ENCODE results near the gene CLK4.

CLK4 gene

GRCh38 chr5:178630475-178630930, 3.7 kb upstream of the CLK4 start:
- H3K27ac Mint-ChIP-seq (ENCODE audit: low read depth), result no peak overlapping the region
- peaks cover 9% of the 10 kb centered on the region for H3K4me1 Mint-ChIP-seq
- H3K4me3 Mint-ChIP-seq, result no peak overlapping the region
- H3K36me3 Mint-ChIP-seq (ENCODE audit: insufficient read depth), result peaks cover 12% of the 10 kb centered on the region
- no peak for DNase-seq (ENCODE audit: low spot score in 2 of 2)
- ATAC-seq (replicated peaks; ENCODE audit: extremely low read depth, poor library complexity, severe bottlenecking), result no peak
- H3K27me3 Mint-ChIP-seq, result peaks cover 33% of the 10 kb centered on the region
- H3K9me3 Mint-ChIP-seq, result no peaks in the 10 kb centered on the region

DNA sequence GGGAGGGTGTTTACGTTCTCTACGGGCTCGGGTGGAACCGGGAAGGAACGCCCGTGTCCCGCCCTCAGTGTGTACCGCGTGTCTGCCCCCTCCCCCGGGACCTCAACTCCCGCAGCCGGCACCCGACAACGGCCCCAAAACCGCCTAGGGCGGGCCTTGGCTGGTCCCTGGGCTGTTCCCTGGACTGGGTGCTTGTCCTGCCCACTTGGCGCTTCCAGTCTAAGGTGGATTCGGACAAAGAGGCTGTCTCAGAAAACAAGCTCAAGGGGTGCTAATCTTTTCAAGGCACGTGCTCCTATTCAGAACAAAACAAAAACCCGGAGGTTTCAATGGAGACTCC, 379 bp upstream of the CLK4 start:
- DNase-seq (ENCODE audit: low spot score in 2 of 2), result no peak
- peak overlapping the region; percentile 98 for H3K4me3 Mint-ChIP-seq
- peaks cover 37% of the 10 kb centered on the region for H3K4me1 Mint-ChIP-seq
- H3K9me3 Mint-ChIP-seq, result no peaks in the 10 kb centered on the region
- peak overlapping the region; percentile 100 for H3K27ac Mint-ChIP-seq (ENCODE audit: low read depth)
- no peak for ATAC-seq (replicated peaks; ENCODE audit: extremely low read depth, poor library complexity, severe bottlenecking)
- H3K27me3 Mint-ChIP-seq, result peaks cover under 1% of the 10 kb centered on the region
- H3K36me3 Mint-ChIP-seq (ENCODE audit: insufficient read depth), result peaks cover 19% of the 10 kb centered on the region

GRCh38 chr5:178625679-178626483, 969 bp downstream of the CLK4 start:
- ATAC-seq (replicated peaks; ENCODE audit: extremely low read depth, poor library complexity, severe bottlenecking) (peak; percentile 11), DNase-seq (ENCODE audit: low spot score in 2 of 2) (no peak)
- no peaks in the 10 kb centered on the region for H3K27me3 Mint-ChIP-seq
- H3K36me3 Mint-ChIP-seq (ENCODE audit: insufficient read depth), result peaks cover 27% of the 10 kb centered on the region
- H3K27ac Mint-ChIP-seq (ENCODE audit: low read depth), result peak overlapping the region; percentile 100
- no peaks in the 10 kb centered on the region for H3K9me3 Mint-ChIP-seq
- H3K4me3 Mint-ChIP-seq, result peak overlapping the region; percentile 98
- H3K4me1 Mint-ChIP-seq, result peaks cover 45% of the 10 kb centered on the region

GRCh38 chr5:178624631-178625546, 2.0 kb downstream of the CLK4 start:
- H3K4me3 Mint-ChIP-seq, result peak overlapping the region; percentile 98
- peaks cover 37% of the 10 kb centered on the region for H3K36me3 Mint-ChIP-seq (ENCODE audit: insufficient read depth)
- ATAC-seq (replicated peaks; ENCODE audit: extremely low read depth, poor library complexity, severe bottlenecking) (no peak), DNase-seq (ENCODE audit: low spot score in 2 of 2) (no peak)
- H3K4me1 Mint-ChIP-seq, result peaks cover 55% of the 10 kb centered on the region
- H3K27me3 Mint-ChIP-seq, result no peaks in the 10 kb centered on the region
- H3K9me3 Mint-ChIP-seq, result no peaks in the 10 kb centered on the region
- H3K27ac Mint-ChIP-seq (ENCODE audit: low read depth), result peak overlapping the region; percentile 100

DNA sequence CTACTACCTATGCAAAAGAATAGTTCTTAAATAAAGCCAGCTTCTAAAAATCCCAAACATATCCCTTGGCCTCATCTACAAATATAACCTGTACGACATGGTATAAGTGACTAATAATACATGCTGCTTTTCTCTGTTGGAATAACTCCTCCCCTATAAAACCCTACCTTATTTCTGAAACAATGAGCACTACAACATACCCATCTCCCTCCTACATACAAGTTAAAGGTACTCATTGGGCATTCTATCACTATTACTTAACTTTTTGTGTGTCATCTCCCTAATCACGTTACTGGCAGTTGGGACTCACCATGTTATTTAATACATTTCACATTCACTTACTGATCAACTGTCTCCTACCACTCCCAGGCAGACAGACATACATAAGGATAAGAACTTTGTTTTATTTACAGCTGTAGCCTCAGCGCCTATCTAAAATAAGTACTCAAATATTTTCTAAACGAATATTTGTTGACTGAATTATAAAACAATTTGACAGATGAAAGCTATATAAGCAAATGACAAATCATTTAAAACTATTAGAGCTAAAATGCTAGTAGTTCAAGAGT, 4.1 kb downstream of the CLK4 start:
- ATAC-seq (replicated peaks; ENCODE audit: extremely low read depth, poor library complexity, severe bottlenecking) (no peak), DNase-seq (ENCODE audit: low spot score in 2 of 2) (no peak)
- H3K36me3 Mint-ChIP-seq (ENCODE audit: insufficient read depth), result peaks cover 55% of the 10 kb centered on the region
- H3K4me3 Mint-ChIP-seq, result no peak overlapping the region
- H3K4me1 Mint-ChIP-seq, result peaks cover 69% of the 10 kb centered on the region
- H3K27ac Mint-ChIP-seq (ENCODE audit: low read depth), result no peak overlapping the region
- H3K9me3 Mint-ChIP-seq, result no peaks in the 10 kb centered on the region
- H3K27me3 Mint-ChIP-seq, result no peaks in the 10 kb centered on the region

DNA sequence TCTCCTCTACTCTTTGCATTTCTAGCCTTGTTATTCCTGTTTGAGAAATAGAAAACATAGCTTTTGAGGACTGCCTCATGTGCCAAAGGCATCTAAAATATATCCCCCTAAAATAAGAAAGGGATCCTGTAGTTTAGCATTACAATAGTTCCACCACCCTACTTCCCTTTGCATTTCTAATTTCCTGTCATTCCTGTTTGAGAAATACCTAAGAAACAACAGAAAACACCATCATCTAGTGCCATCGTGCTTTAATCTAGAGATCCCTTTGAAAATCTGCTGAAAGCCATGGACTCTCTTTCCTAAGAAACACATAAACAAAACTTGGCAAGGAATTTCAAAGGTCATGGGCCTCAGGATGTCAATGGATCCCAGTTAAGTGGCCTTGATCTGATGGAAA, 7.5 kb downstream of the CLK4 start:
- Mint-ChIP-seq H3K27me3 (no peaks in the 10 kb centered on the region), H3K4me1 (peaks cover 58% of the 10 kb centered on the region), H3K27ac (ENCODE audit: low read depth) (peak overlapping the region; percentile 61), H3K9me3 (no peaks in the 10 kb centered on the region), H3K4me3 (peak overlapping the region; percentile 2), H3K36me3 (ENCODE audit: insufficient read depth) (peaks cover 75% of the 10 kb centered on the region)
- ATAC-seq (replicated peaks; ENCODE audit: extremely low read depth, poor library complexity, severe bottlenecking) (no peak), DNase-seq (ENCODE audit: low spot score in 2 of 2) (no peak)

GRCh38 chr5:178612299-178612698, 14.6 kb downstream of the CLK4 start:
- no peak overlapping the region for H3K4me3 Mint-ChIP-seq
- peaks cover 81% of the 10 kb centered on the region for H3K36me3 Mint-ChIP-seq (ENCODE audit: insufficient read depth)
- H3K9me3 Mint-ChIP-seq, result no peaks in the 10 kb centered on the region
- H3K4me1 Mint-ChIP-seq, result peaks cover 38% of the 10 kb centered on the region
- no peak for ATAC-seq (replicated peaks; ENCODE audit: extremely low read depth, poor library complexity, severe bottlenecking)
- no peaks in the 10 kb centered on the region for H3K27me3 Mint-ChIP-seq
- no peak for DNase-seq (ENCODE audit: low spot score in 2 of 2)
- H3K27ac Mint-ChIP-seq (ENCODE audit: low read depth), result peak overlapping the region; percentile 9

- no peaks in the 10 kb centered on the region for H3K9me3 Mint-ChIP-seq
- no peak overlapping the region for H3K27ac Mint-ChIP-seq (ENCODE audit: low read depth)
- H3K27me3 Mint-ChIP-seq, result no peaks in the 10 kb centered on the region
- no peak overlapping the region for H3K4me3 Mint-ChIP-seq
- H3K4me1 Mint-ChIP-seq, result peaks cover 20% of the 10 kb centered on the region
- ATAC-seq (replicated peaks; ENCODE audit: extremely low read depth, poor library complexity, severe bottlenecking) (no peak), DNase-seq (ENCODE audit: low spot score in 2 of 2) (no peak)
- H3K36me3 Mint-ChIP-seq (ENCODE audit: insufficient read depth), result peaks cover 78% of the 10 kb centered on the region
These were observed 20.6 kb downstream of the CLK4 start for GRCh38 chr5:178606269-178606668.

DNA sequence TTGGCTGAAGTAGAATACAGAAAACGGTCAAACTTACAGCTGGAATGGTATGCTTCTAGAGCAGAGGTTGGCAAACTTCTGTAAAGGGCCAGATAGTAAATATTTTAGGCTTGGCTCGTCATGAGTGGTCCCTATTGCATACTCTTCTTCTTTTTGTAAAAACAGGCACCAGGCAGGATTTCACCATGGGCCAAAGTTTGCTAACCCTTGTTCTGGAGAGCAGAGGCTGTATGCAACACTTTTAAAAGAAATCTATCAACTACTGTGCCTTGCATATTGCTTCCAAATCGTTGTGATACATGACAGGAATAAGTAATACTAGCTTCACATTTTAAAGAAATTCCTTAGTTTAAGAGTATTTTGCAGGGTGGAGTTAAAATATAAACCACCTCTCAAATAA, 21.1 kb downstream of the CLK4 start:
- DNase-seq (ENCODE audit: low spot score in 2 of 2) (no peak), ATAC-seq (replicated peaks; ENCODE audit: extremely low read depth, poor library complexity, severe bottlenecking) (no peak)
- Mint-ChIP-seq H3K36me3 (ENCODE audit: insufficient read depth) (peaks cover 78% of the 10 kb centered on the region), H3K4me3 (no peak overlapping the region), H3K27me3 (no peaks in the 10 kb centered on the region), H3K27ac (ENCODE audit: low read depth) (no peak overlapping the region), H3K4me1 (peaks cover 16% of the 10 kb centered on the region), H3K9me3 (no peaks in the 10 kb centered on the region)

GRCh38 chr5:178602752-178603151, 24.1 kb downstream of the CLK4 start:
- ATAC-seq (replicated peaks; ENCODE audit: extremely low read depth, poor library complexity, severe bottlenecking) (no peak), DNase-seq (ENCODE audit: low spot score in 2 of 2) (no peak)
- Mint-ChIP-seq H3K36me3 (ENCODE audit: insufficient read depth) (peaks cover 60% of the 10 kb centered on the region), H3K4me3 (no peak overlapping the region), H3K27ac (ENCODE audit: low read depth) (no peak overlapping the region), H3K27me3 (no peaks in the 10 kb centered on the region), H3K9me3 (no peaks in the 10 kb centered on the region), H3K4me1 (peaks cover 8% of the 10 kb centered on the region)

GRCh38 chr5:178595750-178596149, 31.1 kb downstream of the CLK4 start:
- DNase-seq (ENCODE audit: low spot score in 2 of 2), result no peak
- Mint-ChIP-seq H3K4me1 (no peaks in the 10 kb centered on the region), H3K27me3 (peaks cover 15% of the 10 kb centered on the region), H3K9me3 (peaks cover 20% of the 10 kb centered on the region), H3K4me3 (no peak overlapping the region), H3K36me3 (ENCODE audit: insufficient read depth) (peaks cover 4% of the 10 kb centered on the region), H3K27ac (ENCODE audit: low read depth) (no peak overlapping the region)
- no peak for ATAC-seq (replicated peaks; ENCODE audit: extremely low read depth, poor library complexity, severe bottlenecking)

- ATAC-seq (replicated peaks; ENCODE audit: extremely low read depth, poor library complexity, severe bottlenecking), result no peak
- Mint-ChIP-seq H3K27ac (ENCODE audit: low read depth) (no peak overlapping the region), H3K36me3 (ENCODE audit: insufficient read depth) (peaks cover 2% of the 10 kb centered on the region), H3K9me3 (peaks cover 20% of the 10 kb centered on the region), H3K4me3 (no peak overlapping the region), H3K27me3 (peaks cover 19% of the 10 kb centered on the region), H3K4me1 (no peaks in the 10 kb centered on the region)
- no peak for DNase-seq (ENCODE audit: low spot score in 2 of 2)
These were observed 31.7 kb downstream of the CLK4 start for GRCh38 chr5:178595150-178595549.
